Retinal pigment epithelial cell (primary cell): ENCODE results near the gene PRKCH.

Experiments used
- DNase-seq: peaks from one replicate; pipeline ENCODE4 v3.0.0-alpha.2; 2010; ENCODE audit warnings: low read depth
- H3K4me3 ChIP-seq: 2 replicates; pipeline ENCODE4 v1.5.1; 2011; ENCODE audit warnings: mild to moderate bottlenecking, low read length, control low read depth, moderate library complexity
- CTCF ChIP-seq: conservative IDR thresholded peaks from 2 replicates; pipeline ENCODE4 v1.5.1; 2011; ENCODE audit warnings: low read depth, low read length, control low read depth, inconsistent platforms

PRKCH gene

GRCh38 chr14:61417883-61418455 lies 96.6 kb downstream of the PRKCH start:
- no peak for DNase-seq
- H3K4me3 ChIP-seq = no peak overlapping the region
- TF ChIP-seq CTCF = no peak

GRCh38 chr14:61418746-61419145 lies 97.4 kb downstream of the PRKCH start:
- DNase-seq = no peak
- no peak overlapping the region for H3K4me3 ChIP-seq
- no peak for TF ChIP-seq CTCF

GRCh38 chr14:61419201-61419600 lies 97.8 kb downstream of the PRKCH start:
- no peak for DNase-seq
- no peak for TF ChIP-seq CTCF
- no peak overlapping the region for H3K4me3 ChIP-seq

- no peak for DNase-seq
- no peak overlapping the region for H3K4me3 ChIP-seq
- TF ChIP-seq CTCF = no peak
Observed at GRCh38 chr14:61420326-61420725, 98.9 kb downstream of the PRKCH start.

- no peak overlapping the region for H3K4me3 ChIP-seq
- TF ChIP-seq CTCF = no peak
- DNase-seq = no peak
Observed at GRCh38 chr14:61421212-61421923, 100.0 kb downstream of the PRKCH start.

GRCh38 chr14:61426048-61426447 lies 104.7 kb downstream of the PRKCH start:
- no peak for DNase-seq
- TF ChIP-seq CTCF = no peak
- no peak overlapping the region for H3K4me3 ChIP-seq

GRCh38 chr14:61428261-61428660 lies 106.9 kb downstream of the PRKCH start:
- H3K4me3 ChIP-seq = no peak overlapping the region
- no peak for DNase-seq
- TF ChIP-seq CTCF = no peak
